ENCODE data around the gene GNAZ. TPM values are rescaled to one million over a fixed set of nuclear protein-coding genes. Genes with fewer than 3 reads are reported as not detected.

GNAZ gene
- total and polyA plus RNA-seq, 2 experiments from 2014 or later: 0.24 to 0.65 TPM

DNA sequence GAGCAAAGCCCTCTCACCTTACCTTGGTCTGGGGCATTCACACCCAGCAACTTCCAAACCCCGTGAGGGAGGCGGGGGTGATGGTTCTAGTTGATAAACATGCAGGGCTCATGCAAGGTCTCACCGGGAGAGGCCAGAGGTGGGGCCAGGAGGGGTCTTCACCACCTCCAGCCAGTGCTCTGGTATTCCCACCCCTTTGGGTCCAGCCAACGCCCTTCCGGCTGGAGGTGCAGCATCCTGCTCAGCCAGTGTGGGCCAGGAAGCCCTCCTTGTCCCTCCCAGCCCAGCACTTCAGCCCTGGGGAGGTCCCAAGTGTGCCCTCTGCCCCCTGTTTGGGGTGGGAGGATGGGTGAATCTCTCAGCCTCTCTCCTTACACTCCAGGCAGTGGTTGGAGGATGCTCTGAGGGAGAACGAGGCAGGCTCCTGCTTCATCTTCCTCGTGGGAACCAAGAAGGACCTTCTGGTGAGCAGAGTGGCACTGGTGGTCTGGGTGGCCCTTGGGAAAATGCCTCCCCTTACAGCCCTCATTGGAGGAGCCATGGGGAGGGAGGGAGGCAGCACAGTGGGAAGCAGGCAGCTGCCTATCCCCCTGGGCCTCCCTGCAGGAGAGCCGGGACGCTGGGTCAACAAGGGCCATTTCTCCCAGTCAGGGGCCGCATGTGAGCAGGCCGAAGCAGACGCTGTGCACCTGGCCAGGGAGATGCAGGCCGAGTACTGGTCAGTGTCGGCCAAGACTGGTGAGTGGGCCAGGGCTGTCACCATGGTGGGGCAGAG lies 88.4 kb downstream of the GNAZ start:
- H3K36me3 ChIP-seq (ENCODE audit: low read depth): no peaks in the 10 kb centered on the region
- no peak overlapping the region for H3K4me3 ChIP-seq
- no peak for DNase-seq
- H4K20me1 ChIP-seq (ENCODE audit: insufficient read depth): no peaks in the 10 kb centered on the region
- H3K4me1 ChIP-seq (ENCODE audit: insufficient read depth): no peaks in the 10 kb centered on the region
- no peak overlapping the region for H3K27ac ChIP-seq
- WGBS, 2 experiments (ENCODE audit: low coverage in 1 of 2, low lambda C conversion rate in 2 of 2, missing lambda C conversion rate in 2 of 2): 86% methylated on average over 14 of the region's 14 CpGs
- in situ Hi-C loops (cut with MboI): no loop called here
- H3K9ac ChIP-seq: no peak overlapping the region
- H3K9me3 ChIP-seq (ENCODE audit: low read depth): no peaks in the 10 kb centered on the region
- no peak overlapping the region for H2AFZ ChIP-seq
- no peaks in the 10 kb centered on the region for H3K27me3 ChIP-seq (replicated peaks; ENCODE audit: insufficient read depth)
- H3K9me2 ChIP-seq (ENCODE audit: insufficient read depth): no peaks in the 10 kb centered on the region
- no peaks in the 10 kb centered on the region for H3F3A ChIP-seq (ENCODE audit: insufficient read depth)
- no peaks in the 10 kb centered on the region for H3K79me2 ChIP-seq (ENCODE audit: insufficient read depth)
- no peak overlapping the region for H3K4me2 ChIP-seq (ENCODE audit: unreplicated experiment)
- TF ChIP-seq EZH2phosphoT487 (IDR thresholded peaks at IDR 0.05; ENCODE audit: insufficient read depth, low read depth) (no peak), EZH2 (IDR thresholded peaks at IDR 0.05; ENCODE audit: insufficient read depth, poor library complexity, severe bottlenecking) (no peak)

DNA sequence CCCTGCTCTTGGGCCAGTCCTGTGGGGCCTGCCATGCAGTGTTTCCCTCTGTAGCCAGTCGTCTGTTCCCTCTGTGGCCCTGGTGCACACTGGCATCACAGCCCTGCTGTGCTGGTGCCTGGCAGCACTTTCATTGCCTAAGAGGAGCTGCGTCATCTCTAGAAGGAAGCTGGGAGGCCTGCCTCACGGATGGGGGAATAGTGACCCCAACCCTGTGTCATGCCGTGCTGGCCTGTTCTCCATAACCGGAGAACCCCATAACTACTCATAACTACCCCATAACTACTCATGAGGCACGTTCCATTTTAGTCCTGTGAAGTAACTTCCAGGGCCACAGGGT lies 88.9 kb downstream of the GNAZ start:
- Histone ChIP-seq H3K9me3 (ENCODE audit: low read depth) (no peaks in the 10 kb centered on the region), H3F3A (ENCODE audit: insufficient read depth) (no peaks in the 10 kb centered on the region), H3K9ac (no peak overlapping the region), H3K4me3 (no peak overlapping the region), H3K36me3 (ENCODE audit: low read depth) (no peaks in the 10 kb centered on the region), H3K4me2 (ENCODE audit: unreplicated experiment) (no peak overlapping the region), H4K20me1 (ENCODE audit: insufficient read depth) (no peaks in the 10 kb centered on the region), H3K9me2 (ENCODE audit: insufficient read depth) (no peaks in the 10 kb centered on the region), H2AFZ (no peak overlapping the region), H3K4me1 (ENCODE audit: insufficient read depth) (no peaks in the 10 kb centered on the region), H3K27ac (no peak overlapping the region), H3K79me2 (ENCODE audit: insufficient read depth) (no peaks in the 10 kb centered on the region), H3K27me3 (replicated peaks; ENCODE audit: insufficient read depth) (no peaks in the 10 kb centered on the region)
- DNase-seq: no peak
- TF ChIP-seq EZH2phosphoT487 (IDR thresholded peaks at IDR 0.05; ENCODE audit: insufficient read depth, low read depth): no peak
- no peak for TF ChIP-seq EZH2 (IDR thresholded peaks at IDR 0.05; ENCODE audit: insufficient read depth, poor library complexity, severe bottlenecking)
- in situ Hi-C loops (cut with MboI): no loop called here
- WGBS, 2 experiments (ENCODE audit: low coverage in 1 of 2, low lambda C conversion rate in 2 of 2, missing lambda C conversion rate in 2 of 2): 97 to 98% methylated on average over 6 of the region's 6 CpGs

GRCh38 chr22:23161029-23161428 lies 90.7 kb downstream of the GNAZ start:
- Histone ChIP-seq H3K9ac (no peak overlapping the region), H3K9me3 (ENCODE audit: low read depth) (no peaks in the 10 kb centered on the region), H3K9me2 (ENCODE audit: insufficient read depth) (no peaks in the 10 kb centered on the region), H3K27me3 (replicated peaks; ENCODE audit: insufficient read depth) (no peaks in the 10 kb centered on the region), H3K36me3 (ENCODE audit: low read depth) (no peaks in the 10 kb centered on the region), H3K4me3 (no peak overlapping the region), H3K4me2 (ENCODE audit: unreplicated experiment) (no peak overlapping the region), H3F3A (ENCODE audit: insufficient read depth) (no peaks in the 10 kb centered on the region), H3K79me2 (ENCODE audit: insufficient read depth) (no peaks in the 10 kb centered on the region), H4K20me1 (ENCODE audit: insufficient read depth) (no peaks in the 10 kb centered on the region), H3K4me1 (ENCODE audit: insufficient read depth) (no peaks in the 10 kb centered on the region), H2AFZ (no peak overlapping the region), H3K27ac (no peak overlapping the region)
- TF ChIP-seq EZH2 (IDR thresholded peaks at IDR 0.05; ENCODE audit: insufficient read depth, poor library complexity, severe bottlenecking): no peak
- in situ Hi-C loops (cut with MboI): no loop called here
- 92 to 95% methylated on average over 4 of the region's 4 CpGs for WGBS, 2 experiments (ENCODE audit: low coverage in 1 of 2, low lambda C conversion rate in 2 of 2, missing lambda C conversion rate in 2 of 2)
- DNase-seq: no peak

- TF ChIP-seq EZH2phosphoT487 (IDR thresholded peaks at IDR 0.05; ENCODE audit: insufficient read depth, low read depth) (no peak), EZH2 (IDR thresholded peaks at IDR 0.05; ENCODE audit: insufficient read depth, poor library complexity, severe bottlenecking) (no peak)
- Histone ChIP-seq H3K4me3 (no peak overlapping the region), H3K27ac (no peak overlapping the region), H3K9me2 (ENCODE audit: insufficient read depth) (no peaks in the 10 kb centered on the region), H3K36me3 (ENCODE audit: low read depth) (no peaks in the 10 kb centered on the region), H3F3A (ENCODE audit: insufficient read depth) (no peaks in the 10 kb centered on the region), H3K4me2 (ENCODE audit: unreplicated experiment) (no peak overlapping the region), H3K9ac (no peak overlapping the region), H3K4me1 (ENCODE audit: insufficient read depth) (no peaks in the 10 kb centered on the region), H3K27me3 (replicated peaks; ENCODE audit: insufficient read depth) (no peaks in the 10 kb centered on the region), H4K20me1 (ENCODE audit: insufficient read depth) (no peaks in the 10 kb centered on the region), H2AFZ (no peak overlapping the region), H3K79me2 (ENCODE audit: insufficient read depth) (no peaks in the 10 kb centered on the region), H3K9me3 (ENCODE audit: low read depth) (no peaks in the 10 kb centered on the region)
- 88% methylated on average over 13 of the region's 13 CpGs for WGBS, 2 experiments (ENCODE audit: low coverage in 1 of 2, low lambda C conversion rate in 2 of 2, missing lambda C conversion rate in 2 of 2)
- no peak for DNase-seq
- in situ Hi-C loops (cut with MboI): no loop called here
Observed at GRCh38 chr22:23161574-23161973, 91.3 kb downstream of the GNAZ start.
